ENCODE data around the gene RAB38.

RAB38 gene

GRCh38 chr11:88169471-88169870 is 5.8 kb downstream of the RAB38 start:
- DNase-seq, result no peak

GRCh38 chr11:88167853-88168252 is 7.4 kb downstream of the RAB38 start:
- no peak for DNase-seq

GRCh38 chr11:88164806-88165585 is 10.2 kb downstream of the RAB38 start:
- DNase-seq, result no peak

GRCh38 chr11:88164320-88164719 is 10.9 kb downstream of the RAB38 start:
- DNase-seq, result no peak

GRCh38 chr11:88158081-88158480 is 17.2 kb downstream of the RAB38 start:
- no peak for DNase-seq

- DNase-seq, result no peak
Measured at GRCh38 chr11:88157370-88157769, 17.9 kb downstream of the RAB38 start.

- DNase-seq, result no peak
Measured at GRCh38 chr11:88152381-88152780, 22.9 kb downstream of the RAB38 start.

- DNase-seq, result no peak
Measured at GRCh38 chr11:88151709-88152265, 23.5 kb downstream of the RAB38 start.

- DNase-seq, result no peak
Measured at GRCh38 chr11:88146106-88146505, 29.1 kb downstream of the RAB38 start.

- no peak for DNase-seq
Measured at GRCh38 chr11:88139865-88140264, 35.4 kb downstream of the RAB38 start.

GRCh38 chr11:88131764-88132470 is 43.3 kb downstream of the RAB38 start:
- no peak for DNase-seq

- no peak for DNase-seq
Measured at GRCh38 chr11:88122956-88123355, 52.3 kb downstream of the RAB38 start.

GRCh38 chr11:88119561-88119960 is 55.7 kb downstream of the RAB38 start:
- no peak for DNase-seq

- DNase-seq, result no peak
Measured at GRCh38 chr11:88117281-88117858, 57.9 kb downstream of the RAB38 start.

- DNase-seq, result no peak
Measured at GRCh38 chr11:88115828-88116755, 59.2 kb downstream of the RAB38 start.

- no peak for DNase-seq
Measured at GRCh38 chr11:88114486-88115045, 60.7 kb downstream of the RAB38 start.

- no peak for DNase-seq
Measured at GRCh38 chr11:88106666-88107065, 68.6 kb downstream of the RAB38 start.

- DNase-seq, result no peak
Measured at GRCh38 chr11:88105951-88106350, 69.3 kb downstream of the RAB38 start.

GRCh38 chr11:88105526-88105925 is 69.7 kb downstream of the RAB38 start:
- DNase-seq, result no peak

GRCh38 chr11:88104408-88104807 is 70.8 kb downstream of the RAB38 start:
- DNase-seq, result no peak

- peak; percentile 59 for DNase-seq
Measured at GRCh38 chr11:88103337-88104206, 71.7 kb downstream of the RAB38 start.

Data from CD4-positive, alpha-beta T cell treated with Interleukin-21 for 1 hour (primary cell).